HEK293 (cell line): ENCODE measurements around the gene C20orf96.

ENCODE experiments used
- CTCF ChIA-PET: fragments of 350-600 bp; formaldehyde crosslinking; extraction: SDS; loops from one replicate; lab custom pipeline; 2021; ENCODE audit warnings: antibody characterized with exemption; lab: Yijun Ruan, JAX
- POLR2A ChIA-PET: fragments of 300-600 bp; formaldehyde crosslinking; extraction: SDS; loops from one replicate; lab custom pipeline; 2020; ENCODE audit warnings: antibody characterized with exemption, inconsistent platforms; lab: Yijun Ruan, JAX
- H3K27ac ChIP-seq: fragments of 200-500 bp; sonication (Bioruptor generic); 2 replicates; pipeline ENCODE4 v1.5.1; 2014; ENCODE audit warnings: low read depth, low read length, control low read depth, inconsistent platforms; ENCODE audit errors: extremely low read depth
- H3K36me3 ChIP-seq, 2 experiments: fragments of 200-500 bp in 1 of 2; sonication (Bioruptor generic) in 1 of 2; 1 replicate in 1 of 2; 2 replicates in 1 of 2; pipeline ENCODE4 v1.5.1; 2014 to 2017; ENCODE audit warnings: inconsistent platforms in 2 of 2, low read length in 2 of 2; ENCODE audit not compliant: control insufficient read depth in 2 of 2, insufficient read depth in 1 of 2
- H3K4me1 ChIP-seq: fragments of 200-500 bp; sonication (Bioruptor generic); 2 replicates; pipeline ENCODE4 v1.5.1; 2014; ENCODE audit warnings: mild to moderate bottlenecking, low read length, inconsistent platforms; ENCODE audit not compliant: control insufficient read depth, insufficient read depth
- H3K4me3 ChIP-seq: 2 replicates; pipeline ENCODE4 v1.5.1; 2011; ENCODE audit warnings: low read depth, mild to moderate bottlenecking, control low read depth, low read length, moderate library complexity
- H3K9me3 ChIP-seq: fragments of 200-500 bp; sonication (Bioruptor generic); 2 replicates; pipeline ENCODE4 v1.5.1; 2014; ENCODE audit warnings: low read depth, low read length, inconsistent platforms; ENCODE audit not compliant: control insufficient read depth, insufficient read depth
- AEBP2 ChIP-seq: fragments of 450-650 bp; formaldehyde crosslinking; IDR thresholded peaks from 2 replicates; pipeline ENCODE4 v1.5.1; 2016; ENCODE audit warnings: missing biosample characterization, missing genetic modification characterization, borderline replicate concordance
- ELK4 ChIP-seq: IDR thresholded peaks from 2 replicates; pipeline ENCODE4 v1.6.1; 2011; ENCODE audit warnings: mild to moderate bottlenecking, low read depth, low read length, borderline replicate concordance
- FEZF1 ChIP-seq: fragments of 450-650 bp; formaldehyde crosslinking; IDR thresholded peaks from 2 replicates; pipeline ENCODE4 v1.5.1; 2016; ENCODE audit warnings: missing biosample characterization, missing genetic modification characterization
- GLI2 ChIP-seq: fragments of 450-650 bp; formaldehyde crosslinking; IDR thresholded peaks from 2 replicates; pipeline ENCODE4; 2017; ENCODE audit warnings: missing biosample characterization, missing genetic modification characterization, low read depth, borderline replicate concordance
- PRDM1 ChIP-seq: fragments of 450-650 bp; formaldehyde crosslinking; IDR thresholded peaks from 2 replicates; pipeline ENCODE4; 2016; ENCODE audit warnings: missing biosample characterization, missing genetic modification characterization
- PRDM4 ChIP-seq: fragments of 450-650 bp; formaldehyde crosslinking; IDR thresholded peaks from 2 replicates; pipeline ENCODE4 v1.5.1; 2017; ENCODE audit warnings: missing biosample characterization, missing genetic modification characterization
- SETDB1 ChIP-seq: IDR thresholded peaks from one replicate; pipeline ENCODE4 v1.6.1; 2017; ENCODE audit warnings: mild to moderate bottlenecking, low read length, moderate library complexity, mixed read lengths; ENCODE audit not compliant: insufficient read length
- YY2 ChIP-seq: fragments of 450-650 bp; formaldehyde crosslinking; IDR thresholded peaks from 2 replicates; pipeline ENCODE4 v1.5.1; 2016; ENCODE audit warnings: missing biosample characterization, missing genetic modification characterization
- ZBTB6 ChIP-seq: fragments of 450-650 bp; formaldehyde crosslinking; IDR thresholded peaks from 2 replicates; pipeline ENCODE4 v1.5.1; 2017; ENCODE audit warnings: missing biosample characterization, missing genetic modification characterization
- ZFP69B ChIP-seq: fragments of 450-650 bp; formaldehyde crosslinking; IDR thresholded peaks from 2 replicates; pipeline ENCODE4 v1.5.1; 2016; ENCODE audit warnings: missing biosample characterization, missing genetic modification characterization
- ZNF214 ChIP-seq: fragments of 450-650 bp; formaldehyde crosslinking; IDR thresholded peaks from 2 replicates; pipeline ENCODE4 v1.5.1; 2017; ENCODE audit warnings: missing biosample characterization, mild to moderate bottlenecking, missing genetic modification characterization, borderline replicate concordance
- ZNF221 ChIP-seq: fragments of 450-650 bp; formaldehyde crosslinking; IDR thresholded peaks from 2 replicates; pipeline ENCODE4 v1.5.1; 2017; ENCODE audit warnings: missing biosample characterization, missing genetic modification characterization, borderline replicate concordance
- ZNF366 ChIP-seq: fragments of 450-650 bp; formaldehyde crosslinking; conservative IDR thresholded peaks from 2 replicates; pipeline ENCODE4 v1.5.1; 2016; ENCODE audit warnings: missing biosample characterization, missing genetic modification characterization
- ZNF518A ChIP-seq: fragments of 450-650 bp; formaldehyde crosslinking; conservative IDR thresholded peaks from 2 replicates; pipeline ENCODE4 v1.5.1; 2016; ENCODE audit warnings: low read depth, missing biosample characterization, missing genetic modification characterization
- ZNF530 ChIP-seq: fragments of 450-650 bp; formaldehyde crosslinking; IDR thresholded peaks from 2 replicates; pipeline ENCODE4 v1.5.1; 2016; ENCODE audit warnings: low read depth, missing biosample characterization, missing genetic modification characterization
- ZNF600 ChIP-seq: fragments of 450-650 bp; formaldehyde crosslinking; IDR thresholded peaks from 2 replicates; pipeline ENCODE4 v1.5.1; 2016; ENCODE audit warnings: missing biosample characterization, missing genetic modification characterization
- ZSCAN18 ChIP-seq: fragments of 450-650 bp; formaldehyde crosslinking; IDR thresholded peaks from 2 replicates; pipeline ENCODE4 v1.5.1; 2016; ENCODE audit warnings: missing biosample characterization, missing genetic modification characterization

C20orf96 gene

GRCh38 chr20:273884-274283, 16.7 kb downstream of the C20orf96 start:
- no peaks in the 10 kb centered on the region for H3K9me3 ChIP-seq
- H3K36me3 ChIP-seq, result peaks cover 0 to 24% of the 10 kb centered on the region in 2 experiments; a peak in 2 of 3 replicates
- no peak overlapping the region for H3K27ac ChIP-seq
- TF ChIP-seq PRDM1 (tag by site-specific recombination) (0 out of 2 replicates have a peak, but pooled peaks have one; percentile 7), ZNF518A (tag by site-specific recombination) (no peak), ZNF366 (tag by site-specific recombination) (peak; percentile 31; the same call in 1 of the 2 replicates), PRDM4 (tag by site-specific recombination) (no peak), FEZF1 (no peak), ZNF600 (no peak), ZNF221 (no peak), ZNF214 (no peak), ELK4 (no peak), ZSCAN18 (tag by site-specific recombination) (no peak)
- CTCF ChIA-PET, result no interaction called here
- POLR2A ChIA-PET, result interaction anchor here (0.7 kb wide), 2 partner anchors 10 to 51 kb away, joined by 3 to 4 read pairs; partner anchors contain the start of gene SOX12
- no peak overlapping the region for H3K4me3 ChIP-seq
- H3K4me1 ChIP-seq, result no peaks in the 10 kb centered on the region

- no peak overlapping the region for H3K27ac ChIP-seq
- H3K9me3 ChIP-seq, result no peaks in the 10 kb centered on the region
- H3K4me3 ChIP-seq, result no peak overlapping the region
- POLR2A ChIA-PET, result no interaction called here
- CTCF ChIA-PET, result interaction anchor here (0.7 kb wide), 1 partner anchor 32 kb away, joined by 3 read pairs; no protein-coding TSS in a partner anchor
- H3K36me3 ChIP-seq, result peaks cover 0 to 17% of the 10 kb centered on the region in 2 experiments; a peak in 2 of 3 replicates
- H3K4me1 ChIP-seq, result no peaks in the 10 kb centered on the region
- TF ChIP-seq ZNF530 (tag by site-specific recombination) (no peak), FEZF1 (no peak), SETDB1 (no peak), ZBTB6 (no peak), AEBP2 (tag by site-specific recombination) (no peak), GLI2 (tag by site-specific recombination) (no peak), ZFP69B (tag by site-specific recombination) (no peak), YY2 (tag by site-specific recombination) (no peak)
These were observed 17.8 kb downstream of the C20orf96 start for GRCh38 chr20:272718-273117.
